GM21529 (cell line): Measurements from ENCODE around the gene TMEM45B.

Source experiments
- ATAC-seq: cut with Tn5 transposase; IDR thresholded peaks from one replicate; pipeline ENCODE4 v1.9.1; 2021; ENCODE audit not compliant: unreplicated experiment

TMEM45B gene

DNA sequence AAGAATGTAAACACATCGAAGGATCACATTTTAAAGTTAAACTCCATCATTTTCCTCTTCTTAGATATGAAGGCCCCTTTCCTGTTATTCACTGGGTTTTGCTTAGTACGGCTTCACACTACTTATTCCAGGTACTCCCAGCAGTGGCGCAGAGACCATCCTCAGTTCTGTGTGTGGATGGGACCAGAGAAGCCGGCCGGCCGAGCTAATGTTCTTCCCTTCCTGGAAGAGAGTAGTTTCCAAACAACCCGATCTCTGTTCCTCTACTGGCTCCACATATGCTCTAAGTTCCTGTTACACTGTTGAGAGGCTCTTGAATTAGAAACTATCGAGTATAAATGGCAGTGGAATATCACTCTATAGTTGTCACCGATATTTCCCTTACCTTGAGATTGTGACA lies 80.4 kb downstream of the TMEM45B start:
- ATAC-seq = no peak

DNA sequence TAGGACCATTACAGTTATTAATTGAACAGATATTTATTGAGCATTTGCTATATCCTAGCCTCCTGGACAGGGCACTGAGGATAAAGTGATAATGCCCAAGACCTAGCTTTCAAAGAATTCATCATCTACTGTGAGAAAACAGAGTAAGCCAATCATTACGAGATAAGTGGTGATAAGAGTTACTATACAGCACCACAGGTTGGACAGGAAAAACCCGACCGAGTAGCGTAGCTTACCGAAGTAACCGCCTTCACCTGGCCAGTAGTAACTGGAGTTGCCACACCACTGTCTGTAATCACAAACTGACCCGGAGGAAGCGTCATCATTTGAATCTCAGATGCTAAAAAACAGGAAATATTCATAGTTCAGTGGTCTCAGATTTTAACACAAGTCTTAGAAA lies 89.8 kb downstream of the TMEM45B start:
- ATAC-seq = no peak
